HuH-7.5 (cell line): ENCODE results near the gene LRBA.

ENCODE experiments used
- DNase-seq: peaks from one replicate; pipeline ENCODE4 v3.0.0; 2011; ENCODE audit warnings: low spot score

Gene LRBA

DNA sequence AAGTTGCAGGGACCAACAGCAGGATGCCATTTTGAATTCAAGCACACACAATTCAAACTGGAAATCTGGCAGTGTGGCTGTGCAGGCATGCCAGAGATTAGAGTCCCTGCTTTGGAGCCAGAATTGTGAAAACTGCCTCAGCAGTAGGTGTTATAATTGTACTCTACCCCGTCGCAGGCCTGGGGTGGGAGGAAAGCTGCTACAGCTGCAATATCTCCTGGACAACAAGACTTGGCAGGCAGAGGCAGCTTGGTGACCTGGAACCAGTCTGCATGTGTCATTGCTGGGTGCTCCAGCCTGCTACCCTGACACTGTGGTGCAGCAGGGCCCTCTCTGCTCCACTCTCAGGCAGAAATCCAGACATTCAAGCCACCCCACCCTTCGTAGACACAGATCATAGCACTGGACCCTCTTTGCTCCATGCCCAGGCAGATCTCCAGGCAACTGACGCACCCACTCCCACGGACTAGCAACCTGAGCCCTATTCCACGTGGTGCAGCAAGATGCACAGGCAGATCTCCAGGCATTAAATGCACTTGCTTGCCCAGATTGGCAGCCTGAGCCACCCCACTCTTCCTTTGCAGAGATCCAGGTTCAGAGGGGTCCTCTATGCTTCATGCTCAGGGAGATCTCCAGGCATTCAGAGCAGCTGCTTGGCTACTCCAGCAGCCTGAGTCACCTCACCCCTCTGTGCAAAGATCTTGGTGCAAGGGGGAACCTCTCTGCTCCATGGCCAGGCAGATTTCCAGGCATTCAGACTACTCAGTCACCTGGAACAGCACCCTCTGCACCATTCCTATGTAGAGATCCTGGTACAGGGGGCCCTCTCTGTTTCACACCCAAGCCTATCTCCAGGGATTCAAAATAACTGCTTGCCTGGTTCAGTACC lies 140.5 kb downstream of the LRBA start:
- DNase-seq, result no peak

DNA sequence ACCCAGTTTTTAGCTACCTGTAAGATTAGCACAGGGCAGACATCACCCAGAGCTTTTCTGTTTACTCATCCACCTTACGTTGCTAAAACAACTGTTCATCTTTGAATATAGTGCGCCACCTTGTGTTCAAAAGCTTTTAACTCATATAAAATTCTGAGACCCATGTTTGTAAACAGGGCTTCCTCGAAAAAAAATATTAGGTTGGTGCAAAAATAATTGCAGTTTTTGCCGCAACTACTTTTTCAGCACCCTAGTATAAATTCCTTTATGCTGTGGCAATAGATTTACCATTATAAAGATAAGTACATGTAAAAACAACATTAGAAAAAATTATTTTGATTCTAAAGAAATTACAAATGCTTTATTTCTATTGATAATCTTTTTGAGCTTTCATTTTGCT lies 147.9 kb downstream of the LRBA start:
- DNase-seq, result peak; percentile 28

DNA sequence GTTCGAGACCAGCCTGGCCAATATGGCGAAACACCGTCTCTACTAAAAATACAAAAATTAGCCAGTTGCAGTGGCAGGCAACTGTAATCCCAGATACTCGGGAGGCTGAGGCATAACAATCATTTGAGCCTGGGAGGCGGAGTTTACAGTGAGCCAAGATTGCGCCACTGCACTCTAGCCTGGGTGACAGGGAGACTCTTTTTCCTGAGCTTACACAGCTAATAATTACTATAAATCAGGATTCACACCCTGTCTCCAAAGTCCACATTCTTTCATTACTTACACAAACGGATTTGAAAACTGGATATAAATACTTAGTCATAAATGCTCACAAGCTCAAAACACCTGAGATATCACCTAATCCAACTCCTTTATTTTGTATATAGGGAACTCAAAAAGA lies 151.6 kb downstream of the LRBA start:
- no peak for DNase-seq

DNA sequence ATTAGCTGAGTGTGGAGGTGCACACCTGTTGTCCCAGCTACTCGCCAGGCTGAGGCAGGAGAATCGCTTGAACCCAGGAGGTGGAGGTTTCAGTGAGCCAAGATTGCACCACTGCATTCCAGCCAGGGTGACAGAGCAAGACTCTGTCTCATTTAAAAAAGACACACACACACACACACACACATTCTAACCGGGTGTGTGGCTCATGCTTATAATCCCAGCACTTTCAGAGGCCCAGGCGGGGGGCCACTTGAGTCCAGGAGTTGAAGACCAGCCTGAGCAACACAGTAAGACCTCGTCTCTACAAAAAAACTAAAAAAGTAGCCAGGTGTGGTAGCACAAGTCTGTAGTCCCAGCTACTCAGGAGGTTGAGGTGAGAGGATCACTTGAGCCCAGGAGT lies 152.3 kb downstream of the LRBA start:
- no peak for DNase-seq

DNA sequence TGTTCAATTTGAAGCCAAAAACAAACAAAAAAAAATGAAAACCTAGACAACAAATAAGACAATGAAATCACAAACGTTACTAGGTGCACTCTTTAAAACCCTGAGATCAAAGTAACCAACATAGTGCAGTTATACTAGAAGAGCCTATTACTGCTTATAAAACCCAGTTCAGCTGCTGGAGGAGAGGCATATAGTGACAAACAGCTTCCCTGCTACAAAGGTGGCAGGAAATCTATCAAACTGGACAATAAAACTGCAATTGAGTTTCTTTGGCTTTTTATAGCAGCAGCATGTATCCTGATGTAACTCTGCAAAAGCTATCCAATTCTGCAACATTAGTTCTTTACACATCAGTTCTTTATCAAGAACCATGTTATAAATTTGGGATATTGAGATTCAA lies 155.6 kb downstream of the LRBA start:
- DNase-seq, result no peak

DNA sequence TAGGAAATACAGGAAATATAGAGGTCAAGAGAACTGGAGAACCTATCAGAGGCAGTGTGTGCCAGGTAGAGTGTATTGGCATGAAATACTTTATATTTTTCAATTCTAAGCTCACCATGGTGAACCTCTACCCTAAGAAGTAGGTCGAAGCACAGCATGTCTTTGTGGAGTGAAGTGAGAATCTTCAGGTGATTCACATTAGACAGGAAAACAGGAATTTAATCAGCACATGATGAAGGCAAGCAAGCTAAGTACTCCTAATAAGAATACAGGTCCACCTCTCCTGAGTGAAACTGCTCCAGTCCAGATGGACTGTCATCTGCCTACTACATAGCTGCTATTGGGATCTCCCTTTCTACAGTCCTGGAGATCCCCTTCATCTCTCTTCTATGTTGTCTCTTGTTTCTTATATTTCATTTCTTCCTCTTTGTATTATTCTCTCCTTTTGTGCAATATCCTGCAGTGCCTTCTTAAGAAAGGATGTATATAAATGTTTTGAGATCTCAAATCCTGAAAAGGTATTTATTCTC lies 159.0 kb downstream of the LRBA start:
- DNase-seq, result no peak

DNA sequence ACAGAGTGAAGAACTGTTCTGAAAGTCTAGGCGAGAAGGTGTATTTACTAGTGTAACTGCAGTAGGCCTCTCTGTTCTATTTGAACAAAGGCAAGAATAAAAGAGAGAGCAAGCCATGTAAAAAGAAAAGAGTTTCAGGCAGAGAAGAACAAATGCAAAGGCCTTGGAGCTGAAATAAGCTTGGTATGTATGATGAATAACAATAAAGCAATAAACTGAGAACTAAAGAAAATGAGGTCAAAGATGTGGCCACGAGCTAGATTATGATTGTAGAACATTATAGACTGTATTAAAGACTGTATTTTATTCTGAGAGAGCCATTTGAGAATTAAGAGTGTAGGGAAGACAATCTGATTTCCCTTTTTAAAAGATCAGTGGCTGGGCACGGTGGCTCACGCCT lies 160.5 kb downstream of the LRBA start:
- DNase-seq, result no peak

DNA sequence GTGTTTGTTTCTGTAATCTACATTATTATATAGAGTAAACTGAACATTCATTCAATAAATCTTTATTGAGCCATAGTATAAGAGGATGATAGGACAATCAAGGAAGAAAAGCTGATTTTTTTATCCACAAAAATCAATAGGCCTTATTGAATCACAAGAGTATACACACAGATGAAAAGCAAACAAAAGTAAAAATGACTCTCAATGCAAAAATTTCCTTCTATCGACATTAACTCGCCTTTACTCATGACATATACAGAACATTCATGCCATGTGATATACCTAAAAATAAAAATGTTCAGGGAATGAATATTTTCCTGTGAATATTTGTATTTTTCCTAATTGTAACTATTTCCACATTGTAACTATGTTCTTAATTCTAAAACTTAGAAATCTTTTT lies 161.2 kb downstream of the LRBA start:
- DNase-seq, result no peak

DNA sequence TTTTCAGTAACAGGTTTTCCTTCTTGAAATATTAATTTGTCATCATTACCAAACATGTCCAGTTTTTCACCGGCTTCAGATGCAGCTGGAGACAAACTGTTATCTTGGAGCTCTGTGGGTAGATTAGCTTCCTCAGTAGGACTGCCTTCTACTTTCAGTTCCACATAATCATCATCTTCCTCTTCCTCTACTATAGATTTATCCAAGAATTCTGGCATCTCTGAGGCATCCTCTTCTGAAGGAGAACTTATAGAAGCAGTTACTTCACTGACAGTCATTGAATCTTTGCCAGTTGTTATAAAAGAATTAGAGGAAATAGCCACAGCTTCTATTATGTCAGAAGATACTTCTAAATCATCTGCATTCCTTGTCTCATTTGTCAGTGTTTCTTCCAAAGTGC lies 162.9 kb downstream of the LRBA start:
- DNase-seq, result no peak

DNA sequence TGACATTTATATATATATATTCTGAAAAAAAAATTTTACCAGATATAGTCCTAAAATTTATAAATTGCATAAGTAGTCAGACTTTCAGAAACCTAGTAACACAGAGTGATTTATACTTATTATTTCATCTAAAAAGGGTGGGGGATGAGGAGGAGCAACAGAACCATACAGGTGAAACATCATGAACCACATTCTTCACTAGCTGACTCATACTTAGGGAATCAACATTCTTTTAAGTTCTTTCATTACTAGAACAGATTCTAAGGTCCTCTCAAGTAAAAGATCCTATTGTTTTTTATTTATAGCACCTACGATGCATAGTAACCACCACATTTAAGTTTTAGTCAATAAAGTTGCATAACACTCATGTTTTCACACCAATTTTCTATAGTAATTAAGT lies 166.1 kb downstream of the LRBA start:
- DNase-seq, result no peak

DNA sequence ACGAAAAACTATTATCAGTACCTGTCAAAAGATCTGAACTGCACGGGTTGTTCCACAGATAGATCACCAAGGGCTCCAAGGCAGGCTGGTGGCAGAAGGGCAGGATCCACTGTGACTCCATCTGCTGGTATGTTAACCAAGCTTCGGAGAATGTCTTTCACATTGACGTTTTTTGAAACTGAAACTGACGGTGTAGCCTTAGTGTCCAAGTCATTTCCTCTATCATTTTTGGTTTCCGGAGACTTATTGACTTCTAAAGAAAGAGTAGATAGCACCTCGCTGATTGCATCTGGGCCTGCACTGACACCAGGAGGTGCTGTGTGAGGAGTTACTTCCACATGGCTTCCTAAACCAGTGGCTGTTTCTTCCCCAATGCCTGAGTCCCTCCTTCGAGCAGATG lies 186.9 kb downstream of the LRBA start:
- no peak for DNase-seq

DNA sequence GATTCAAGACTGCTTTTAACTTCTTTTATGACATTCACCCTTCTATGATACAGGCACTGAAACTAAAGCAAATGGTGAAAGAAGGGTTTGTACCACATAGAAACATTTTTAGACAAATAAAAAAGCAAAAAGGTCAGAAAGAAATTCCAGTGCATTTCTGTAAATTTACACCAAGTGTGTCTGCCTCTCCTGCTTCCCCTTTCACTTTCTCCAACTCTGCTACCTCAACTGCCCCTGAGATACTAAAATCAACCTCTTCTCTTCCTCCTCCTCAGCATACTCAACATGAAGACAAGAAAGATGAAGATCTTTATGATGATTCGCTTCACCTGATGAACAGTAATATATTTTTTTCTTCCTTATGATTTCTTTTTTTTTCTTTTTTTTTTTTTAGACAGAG lies 187.9 kb downstream of the LRBA start:
- DNase-seq, result no peak

DNA sequence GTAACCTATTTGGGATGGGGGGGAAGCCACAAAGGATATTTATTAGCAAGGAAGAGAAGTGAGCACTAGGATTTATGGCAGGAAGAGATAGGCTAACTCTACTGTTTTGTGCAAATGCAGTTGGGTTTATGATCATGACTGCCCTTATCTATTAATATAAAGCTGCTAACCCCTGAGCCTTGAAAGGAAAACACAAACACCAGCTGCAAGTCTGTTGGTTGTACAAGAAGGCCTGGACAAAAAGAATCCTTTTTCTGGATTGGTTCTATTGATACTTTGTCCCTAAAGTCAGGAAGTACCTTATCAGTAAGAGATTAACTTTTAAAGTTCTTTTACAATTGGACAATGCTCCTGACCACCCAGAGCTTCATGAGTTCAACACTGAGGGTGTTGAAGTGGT lies 188.8 kb downstream of the LRBA start:
- no peak for DNase-seq

DNA sequence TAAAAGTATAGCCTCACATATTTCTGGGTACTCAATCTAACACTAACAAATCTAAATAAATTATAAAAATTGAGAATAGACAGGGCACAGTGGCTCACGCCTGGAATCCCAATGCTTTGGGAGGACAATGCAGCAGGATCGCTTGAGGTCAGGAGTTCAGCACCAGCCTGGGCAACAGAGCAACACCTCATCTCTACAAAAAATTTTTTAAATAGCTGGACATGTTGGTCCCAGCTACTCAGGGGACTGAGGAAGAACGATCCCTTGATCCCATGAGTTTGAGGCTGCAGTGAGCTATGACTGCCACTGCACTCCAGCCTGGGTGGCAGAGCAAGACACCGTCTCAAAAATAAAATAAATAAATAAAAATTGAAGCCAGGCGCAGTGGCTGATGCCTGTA lies 192.7 kb downstream of the LRBA start:
- no peak for DNase-seq

DNA sequence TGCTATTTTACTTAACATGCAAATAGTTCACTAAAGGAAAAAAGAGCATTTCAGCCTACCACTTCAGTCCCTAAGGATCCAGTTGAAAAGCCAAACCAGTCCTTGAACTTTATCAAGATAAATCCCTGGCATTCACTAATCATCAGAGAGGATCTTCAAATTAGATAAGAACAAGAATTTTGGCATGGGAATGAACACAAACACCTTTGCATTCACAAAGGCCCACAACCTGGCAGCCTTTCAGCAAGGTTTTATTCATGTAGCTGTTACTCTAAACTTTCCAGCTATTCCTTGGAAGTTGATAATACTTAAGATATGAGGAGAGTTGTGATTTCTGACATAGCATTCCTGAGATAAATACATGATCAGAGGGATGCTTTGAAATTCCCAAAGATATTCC lies 193.4 kb downstream of the LRBA start:
- DNase-seq, result no peak

DNA sequence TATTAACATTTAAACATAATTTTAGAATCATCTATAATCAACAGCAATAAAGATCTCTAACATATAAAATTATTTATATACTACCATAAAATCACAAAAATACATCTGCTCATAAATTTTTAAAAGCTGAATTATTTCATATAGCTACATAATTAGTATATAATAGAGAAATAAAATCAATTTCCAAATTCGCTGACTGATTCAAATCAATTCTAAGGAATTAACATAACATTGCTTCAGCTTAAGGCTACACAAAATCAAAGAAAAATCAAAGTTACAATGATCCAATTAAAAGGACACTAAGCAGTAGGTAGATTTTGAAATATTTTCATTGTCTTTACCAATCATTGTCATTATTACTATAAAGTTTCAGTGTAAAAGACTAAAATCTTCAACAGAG lies 194.7 kb downstream of the LRBA start:
- no peak for DNase-seq

DNA sequence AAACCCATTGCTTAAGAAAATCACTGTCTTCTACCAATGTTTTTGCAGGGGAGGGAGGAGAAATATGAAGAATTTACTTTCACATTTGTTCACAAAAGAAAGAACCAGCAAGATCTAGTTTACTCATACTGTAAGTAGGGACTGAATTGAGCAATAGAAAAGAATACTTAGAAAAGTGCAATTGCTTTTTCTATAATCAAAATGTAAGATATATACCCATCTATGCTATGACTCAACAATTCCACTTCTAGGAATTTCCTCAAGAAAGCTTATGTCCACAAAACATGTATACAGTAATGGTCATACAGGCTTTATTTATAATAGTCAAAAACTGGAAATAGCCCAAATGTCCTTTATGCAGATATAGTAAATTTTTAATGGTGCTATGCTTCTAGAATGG lies 196.4 kb downstream of the LRBA start:
- no peak for DNase-seq

DNA sequence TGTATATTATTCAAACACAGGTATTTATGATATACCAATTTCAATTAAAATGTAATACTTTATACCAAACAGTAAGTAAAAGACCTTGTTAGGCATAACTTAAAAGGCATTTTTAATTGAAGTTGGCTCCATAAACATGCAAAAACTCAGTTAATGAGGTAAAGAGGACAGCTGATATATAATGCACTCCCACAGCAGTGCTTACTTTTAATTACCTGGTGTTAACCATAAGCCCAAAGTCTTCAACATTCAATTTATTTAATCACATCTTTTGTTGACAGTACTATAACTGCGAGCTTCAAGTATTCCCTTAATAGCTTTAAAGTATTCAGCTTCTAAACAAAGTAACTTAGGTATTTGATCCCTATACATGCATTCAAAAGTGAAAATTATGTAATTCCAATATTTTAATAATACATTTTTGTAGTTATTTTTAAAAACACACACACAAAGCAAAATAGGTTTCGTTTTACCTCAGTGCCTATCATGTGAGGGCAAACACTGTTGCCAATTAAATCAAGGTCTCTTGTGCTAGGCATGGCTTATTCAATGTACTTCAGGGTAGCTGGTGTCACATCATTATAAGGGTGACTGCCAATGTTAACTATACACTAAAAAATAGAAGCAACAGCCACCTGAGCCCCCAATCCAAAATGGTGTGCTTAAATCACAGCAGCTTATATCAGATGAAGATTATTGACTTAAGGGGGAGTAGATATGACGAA lies 197.1 kb downstream of the LRBA start:
- DNase-seq, result no peak

DNA sequence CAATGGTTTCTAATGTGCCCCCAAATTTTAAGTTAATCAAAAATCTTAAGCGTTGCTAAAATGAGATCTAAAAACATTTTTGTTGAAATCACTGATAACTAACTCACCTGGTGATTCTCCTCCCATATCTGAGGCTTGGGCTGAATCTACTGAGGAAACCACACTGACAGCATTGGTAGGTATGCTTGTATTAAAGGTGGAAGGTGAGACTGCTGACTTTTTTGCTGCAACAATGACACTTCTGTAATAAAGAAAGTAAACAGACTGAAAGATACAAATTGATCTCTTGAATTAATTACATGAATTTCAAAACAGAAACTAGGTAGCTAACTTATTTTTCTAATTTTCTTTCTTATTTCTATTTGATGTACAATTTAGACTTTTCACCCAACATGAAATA lies 198.1 kb downstream of the LRBA start:
- no peak for DNase-seq

DNA sequence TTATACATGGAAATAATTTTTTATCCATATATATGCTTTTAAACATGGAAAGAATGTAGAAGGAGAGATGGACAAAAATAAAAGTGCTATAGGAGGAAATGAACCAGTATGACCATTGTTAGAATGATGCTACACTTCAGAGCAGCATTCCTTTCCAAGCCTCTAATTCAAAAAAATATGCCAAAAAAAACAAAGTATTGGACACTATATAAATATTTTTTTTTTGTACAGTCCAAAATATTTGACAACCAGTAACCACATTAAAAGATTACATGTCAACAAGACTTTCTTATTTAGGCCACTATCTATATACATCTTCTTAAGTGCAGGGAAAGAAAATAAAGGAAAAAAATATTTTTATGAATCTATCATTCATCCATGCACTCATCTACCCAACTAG lies 198.6 kb downstream of the LRBA start:
- no peak for DNase-seq

DNA sequence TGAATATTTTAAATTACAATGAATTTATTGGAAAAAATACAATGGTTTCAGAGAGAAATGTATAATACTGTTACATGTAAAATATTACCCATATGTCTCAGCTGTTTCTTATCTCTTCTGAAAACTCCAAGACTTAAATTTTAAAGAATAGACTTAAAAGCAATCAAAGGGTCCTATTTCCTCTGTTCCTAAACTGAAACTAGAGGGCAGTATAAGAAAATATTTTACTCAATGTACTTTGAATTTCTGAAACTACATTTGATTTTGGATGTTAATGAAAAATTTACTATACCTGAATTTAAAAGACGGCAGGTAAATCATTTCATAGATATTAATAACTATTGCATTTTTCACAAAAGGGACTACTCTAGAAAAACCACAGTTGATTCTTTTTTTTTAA lies 200.2 kb downstream of the LRBA start:
- DNase-seq, result no peak

DNA sequence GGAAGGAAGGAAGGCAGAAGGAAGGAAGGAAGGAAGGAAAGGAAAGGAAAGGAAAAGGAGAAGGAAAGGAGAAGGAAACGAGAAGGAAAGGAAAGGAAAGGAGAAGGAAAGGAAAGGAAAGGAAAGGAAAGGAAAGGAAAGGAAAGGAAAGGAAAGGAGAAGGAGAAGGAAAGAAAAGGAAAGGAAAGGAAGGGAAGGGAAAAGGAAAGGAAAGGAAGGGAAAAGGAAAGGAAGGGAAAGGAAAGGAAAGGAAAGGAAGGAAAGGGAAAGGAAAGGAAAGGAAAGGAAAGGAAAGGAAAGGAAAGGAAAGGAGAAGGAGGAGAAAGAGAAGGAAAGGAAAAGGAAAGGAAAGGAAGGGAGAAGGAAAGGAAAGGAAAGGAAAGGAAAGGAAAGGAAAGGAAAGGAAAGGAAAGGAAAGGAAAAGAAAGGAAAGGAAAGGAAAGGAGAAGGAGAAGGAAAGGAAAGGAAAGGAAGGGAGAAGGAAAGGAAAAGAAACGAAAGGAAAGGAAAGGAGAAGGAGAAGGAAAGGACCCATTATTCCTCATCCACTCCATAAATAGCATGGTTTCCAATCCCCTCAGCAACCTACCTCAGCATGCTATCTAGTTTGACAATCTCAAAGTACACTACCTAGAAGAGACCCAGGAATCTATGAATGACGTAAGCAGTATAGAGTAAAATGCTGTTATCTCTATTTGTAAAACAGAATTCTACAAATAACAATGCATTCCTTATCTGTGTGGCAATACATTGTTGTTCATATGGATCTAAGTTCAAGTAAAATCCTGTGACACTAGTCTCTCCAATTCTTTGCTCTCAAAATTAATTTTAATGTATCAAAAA lies 209.7 kb downstream of the LRBA start:
- no peak for DNase-seq

DNA sequence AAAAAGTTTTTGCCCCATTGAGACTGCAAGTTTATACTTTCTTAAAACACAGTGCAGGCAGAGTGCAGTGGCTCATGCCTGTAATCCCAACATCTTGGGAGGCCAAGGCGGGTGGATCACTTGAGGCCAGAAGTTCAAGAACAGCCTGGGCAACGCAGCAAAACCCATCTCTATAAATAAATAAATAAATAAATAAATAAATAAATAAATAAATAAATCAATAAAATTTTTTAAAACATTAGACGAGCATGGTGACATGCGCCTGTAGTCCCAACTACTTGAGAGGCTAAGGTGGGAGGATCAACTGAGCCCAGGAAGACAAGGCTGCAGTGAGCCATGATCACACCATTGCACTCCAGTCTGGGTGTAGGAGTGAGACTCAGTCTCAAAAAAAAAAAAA lies 213.3 kb downstream of the LRBA start:
- DNase-seq, result no peak
